B cell (primary cell): ENCODE measurements around the gene SLC18A3. TPM values are rescaled to one million over a fixed set of nuclear protein-coding genes. Genes with fewer than 3 reads are reported as not detected.

Experiments used
- polyA plus RNA-seq: library from polyadenylated mRNA; depleted of rRNA; stranded (reverse); fragments of >200 nt; gene quantifications from 2 replicates; pipeline ENCODE4 v1.2.3, GENCODE V29; 2012
- total RNA-seq, 2 donors: library from RNA; stranded (reverse); fragments of 120-200 nt in 1 of 2; gene quantifications; 1 replicate in 1 of 2; 2 replicates in 1 of 2; pipeline versions ENCODE4 v1.2.3 to v1.2.4, GENCODE V29; 2013 to 2022

The SLC18A3 gene
- total and polyA plus RNA-seq, 2 donors (not counting 1 experiment from before 2014, with no cell fraction given) = not detected

Other genes starting within 250 kb of the SLC18A3 start
- gene DRGX, start 214.2 kb upstream of the SLC18A3 start, total RNA-seq = not detected in 2 replicates
- not detected in 2 replicates for gene DRGX, start 214.2 kb upstream of the SLC18A3 start, polyA plus RNA-seq
- 59.8 and 65.9 TPM in 2 replicates for gene ERCC6, start 71.2 kb upstream of the SLC18A3 start, total RNA-seq
- gene ERCC6, start 71.2 kb upstream of the SLC18A3 start, polyA plus RNA-seq = 8.1 and 11.8 TPM in 2 replicates
- gene CHAT, start 3.7 kb downstream of the SLC18A3 start, total RNA-seq = not detected in 2 replicates
- gene CHAT, start 3.7 kb downstream of the SLC18A3 start, polyA plus RNA-seq = not detected in 2 replicates
- not detected in 2 replicates for gene C10orf53, start 69.3 kb downstream of the SLC18A3 start, total RNA-seq
- gene C10orf53, start 69.3 kb downstream of the SLC18A3 start, polyA plus RNA-seq = not detected in 2 replicates
- gene OGDHL, start 152.0 kb downstream of the SLC18A3 start, total RNA-seq = not detected in 2 replicates
- 0.07 TPM in 1 of 2 replicates, not detected in the other for gene OGDHL, start 152.0 kb downstream of the SLC18A3 start, polyA plus RNA-seq